Panc1 (cell line): ENCODE measurements around the gene RIC1. TPM values are rescaled to one million over a fixed set of nuclear protein-coding genes. Genes with fewer than 3 reads are reported as not detected.

Experiments
- ATAC-seq: fragments of 200-7000 bp; cut with Tn5 transposase; 2 replicates; pipeline ENCODE4 v1.9.1; 2020; ENCODE audit warnings: mild to moderate bottlenecking, moderate library complexity
- BruUV-seq: library from RNA; stranded (reverse); fragments of 400-500 nt; replicated peaks from 2 replicates; lab custom pipeline; 2021; lab: Mats Ljungman, UMichigan
- CTCF ChIA-PET: fragments of 300-600 bp; sonication (Branson Sonifier 250); formaldehyde crosslinking; loops from one replicate; lab custom pipeline; 2022; ENCODE audit warnings: antibody characterized with exemption; lab: Charles Lee
- POLR2A ChIA-PET: fragments of 300-600 bp; sonication (Branson Sonifier 250); formaldehyde crosslinking; loops from one replicate; lab custom pipeline; 2022; ENCODE audit warnings: antibody characterized with exemption; lab: Charles Lee
- DNase-seq: peaks from one replicate; pipeline ENCODE4 v3.0.0-alpha.2; 2010; ENCODE audit warnings: low read depth, low spot score
- H3K27ac ChIP-seq: 2 replicates; pipeline ENCODE4 v1.5.1; 2011; ENCODE audit warnings: mild to moderate bottlenecking, low read length, inconsistent platforms
- H3K27me3 ChIP-seq: fragments of 200-500 bp; sonication (Bioruptor generic); 2 replicates; pipeline ENCODE4 v1.6.0; 2014; ENCODE audit warnings: low read length, inconsistent platforms; ENCODE audit not compliant: control insufficient read depth, insufficient read depth
- H3K36me3 ChIP-seq: fragments of 200-500 bp; sonication (Bioruptor generic); 2 replicates; pipeline ENCODE4 v1.5.1; 2014; ENCODE audit warnings: inconsistent platforms, mild to moderate bottlenecking, low read length, moderate library complexity; ENCODE audit not compliant: control insufficient read depth, insufficient read depth
- H3K4me1 ChIP-seq: 2 replicates; pipeline ENCODE4 v1.5.1; 2011; ENCODE audit warnings: inconsistent platforms, mild to moderate bottlenecking, low read length, moderate library complexity; ENCODE audit not compliant: control insufficient read depth, insufficient read depth
- H3K4me3 ChIP-seq, 2 experiments: 2 replicates each; pipeline ENCODE4 v1.5.1; 2011 to 2012; ENCODE audit warnings: low read depth in 2 of 2, low read length in 2 of 2, mild to moderate bottlenecking in 2 of 2, inconsistent platforms in 1 of 2, moderate library complexity in 1 of 2
- H3K9me3 ChIP-seq: fragments of 200-500 bp; sonication (Bioruptor generic); 2 replicates; pipeline ENCODE4 v1.5.1; 2014; ENCODE audit warnings: low read depth, mild to moderate bottlenecking, inconsistent platforms, low read length, moderate library complexity; ENCODE audit not compliant: control insufficient read depth, insufficient read depth
- CTCF ChIP-seq: fragments of 450-650 bp; IDR thresholded peaks from 2 replicates; pipeline ENCODE4 v1.5.1; 2017; ENCODE audit warnings: mild to moderate bottlenecking
- POLR2AphosphoS5 ChIP-seq: IDR thresholded peaks from 2 replicates; pipeline ENCODE4 v1.6.1; 2012; ENCODE audit warnings: mild to moderate bottlenecking, low read depth, low read length, moderate library complexity
- REST ChIP-seq, 2 experiments: IDR thresholded peaks; 2 replicates each; pipeline ENCODE4 v1.6.1; 2011 to 2012; ENCODE audit warnings: low read depth in 2 of 2, control low read depth in 1 of 2, low read length in 1 of 2, mild to moderate bottlenecking in 1 of 2, moderate library complexity in 1 of 2; ENCODE audit not compliant: insufficient read depth in 1 of 2
- SIN3A ChIP-seq: IDR thresholded peaks from 2 replicates; pipeline ENCODE4 v1.6.1; 2012; ENCODE audit warnings: low read depth, mild to moderate bottlenecking, low read length, moderate library complexity, borderline replicate concordance; ENCODE audit not compliant: insufficient read depth
- TCF7L2 ChIP-seq: IDR thresholded peaks from 2 replicates; pipeline ENCODE4 v1.6.1; 2011; ENCODE audit warnings: mild to moderate bottlenecking, low read depth, low read length, inconsistent platforms
- in situ Hi-C: cut with HindIII; loops from 2 replicates; pipeline ENCODE4 v1.10.0; 2016; ENCODE audit warnings: low sequenced_read_pairs, low pct_unique_long_range_greater_than_20kb
- intact Hi-C: fragments of 100-400 bp; cut with micrococcal nuclease; formaldehyde crosslinking; loops from one replicate; pipeline ENCODE4 v1.10.0; 2022; ENCODE audit not compliant: unreplicated experiment
- total RNA-seq: library from RNA; stranded (reverse); gene quantifications from one replicate; pipeline ENCODE4 v1.2.1, GENCODE V29; 2021; ENCODE audit not compliant: unreplicated experiment

RIC1 gene
- total RNA-seq, 1 experiment from 2014 or later: 7.0 TPM

GRCh38 chr9:5633243-5633642 is 4.3 kb downstream of the RIC1 start:
- Histone ChIP-seq H3K4me1 (no peaks in the 10 kb centered on the region; the same call in 1 of the 2 replicates), H3K27ac (no peak overlapping the region), H3K9me3 (no peaks in the 10 kb centered on the region), H3K4me3 (no peak overlapping the region), H3K36me3 (peaks cover 9% of the 10 kb centered on the region; the same call in 1 of the 2 replicates), H3K27me3 (no peaks in the 10 kb centered on the region)
- POLR2A ChIA-PET: no interaction called here
- intact Hi-C loops (no loop called here), in situ Hi-C loops (no loop called here)
- no TSS peak for BruUV-seq
- no peak for DNase-seq
- ATAC-seq: no peak
- CTCF ChIA-PET: interaction anchor here (0.6 kb wide), 1 partner anchor 14 kb away, joined by 3 read pairs; no protein-coding TSS in a partner anchor
- TF ChIP-seq SIN3A: no peak
- no peak for TF ChIP-seq REST (IDR thresholded peaks at IDR 0.05; ENCODE audit: insufficient read depth in 1 of 2, low read depth in 2 of 2, low read length in 1 of 2)
- no peak for TF ChIP-seq TCF7L2
- no peak for TF ChIP-seq CTCF
- TF ChIP-seq POLR2AphosphoS5: no peak

GRCh38 chr9:5635390-5635789 is 6.5 kb downstream of the RIC1 start:
- Histone ChIP-seq H3K36me3 (peaks cover 1% of the 10 kb centered on the region; the same call in 1 of the 2 replicates), H3K4me1 (no peaks in the 10 kb centered on the region; the same call in 1 of the 2 replicates), H3K4me3 (no peak overlapping the region), H3K27me3 (no peaks in the 10 kb centered on the region), H3K27ac (no peak overlapping the region), H3K9me3 (no peaks in the 10 kb centered on the region)
- intact Hi-C loops (no loop called here), in situ Hi-C loops (no loop called here)
- CTCF ChIA-PET: no interaction called here
- DNase-seq (no peak), ATAC-seq (no peak)
- POLR2A ChIA-PET: no interaction called here
- BruUV-seq: no TSS peak
- TF ChIP-seq REST (IDR thresholded peaks at IDR 0.05; ENCODE audit: insufficient read depth in 1 of 2, low read depth in 2 of 2, low read length in 1 of 2): no peak
- no peak for TF ChIP-seq SIN3A
- TF ChIP-seq CTCF: no peak
- TF ChIP-seq POLR2AphosphoS5: no peak
- no peak for TF ChIP-seq TCF7L2
